Astrocyte of the hippocampus (primary cell): Measurements from ENCODE around the gene DDC.

Source experiments
- DNase-seq: peaks from one replicate; pipeline ENCODE4 v3.0.0; 2011; ENCODE audit warnings: low read depth, low spot score

Gene DDC, protein sequence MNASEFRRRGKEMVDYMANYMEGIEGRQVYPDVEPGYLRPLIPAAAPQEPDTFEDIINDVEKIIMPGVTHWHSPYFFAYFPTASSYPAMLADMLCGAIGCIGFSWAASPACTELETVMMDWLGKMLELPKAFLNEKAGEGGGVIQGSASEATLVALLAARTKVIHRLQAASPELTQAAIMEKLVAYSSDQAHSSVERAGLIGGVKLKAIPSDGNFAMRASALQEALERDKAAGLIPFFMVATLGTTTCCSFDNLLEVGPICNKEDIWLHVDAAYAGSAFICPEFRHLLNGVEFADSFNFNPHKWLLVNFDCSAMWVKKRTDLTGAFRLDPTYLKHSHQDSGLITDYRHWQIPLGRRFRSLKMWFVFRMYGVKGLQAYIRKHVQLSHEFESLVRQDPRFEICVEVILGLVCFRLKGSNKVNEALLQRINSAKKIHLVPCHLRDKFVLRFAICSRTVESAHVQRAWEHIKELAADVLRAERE

DNA sequence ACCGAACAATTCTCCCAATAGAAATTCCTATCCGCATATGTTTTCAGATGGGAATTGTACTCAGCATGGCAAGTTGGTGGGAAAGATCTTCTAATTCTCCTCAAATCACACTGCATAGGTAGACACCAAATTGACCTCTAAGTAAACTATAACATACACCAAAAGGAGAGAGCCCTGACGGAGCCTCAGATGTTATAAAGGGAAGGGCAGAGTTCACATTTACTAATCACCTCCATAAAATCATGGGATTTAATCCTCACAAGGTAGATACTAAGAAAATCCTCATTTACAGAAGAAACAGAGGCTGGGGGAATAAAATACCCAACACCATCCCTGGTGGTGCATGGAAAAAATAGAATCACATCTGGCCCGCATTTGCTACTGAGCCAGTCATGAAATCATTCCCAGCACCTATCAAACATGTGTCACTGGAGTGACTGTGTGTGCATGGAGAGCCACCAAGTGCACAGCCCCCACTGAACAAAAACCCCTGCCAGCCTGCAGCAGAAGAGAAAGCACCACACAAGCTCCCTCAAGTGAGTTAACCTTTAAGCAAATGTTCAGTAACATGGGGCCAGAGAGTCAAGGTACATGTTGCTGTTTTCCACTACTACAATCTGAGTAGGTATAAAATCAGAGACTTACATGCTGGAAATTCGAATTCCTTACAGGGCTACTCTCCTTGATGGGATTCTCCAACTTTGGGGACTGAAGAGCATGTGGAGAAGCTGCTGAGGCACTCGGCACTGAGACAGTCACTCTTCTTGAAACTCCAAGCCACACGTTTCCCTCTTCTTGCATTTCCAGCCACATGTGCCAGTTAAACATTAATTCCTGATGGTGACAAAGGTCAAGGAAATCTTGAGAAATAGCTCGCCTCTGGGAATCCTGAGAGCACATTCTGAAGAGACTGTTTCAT is at the start of gene DDC:
DDC (minus strand) TSS at position 766 of the 919 bp plus-strand sequence. CDS start 21,320 bp downstream, outside the sequence.
- no peak for DNase-seq

- no peak for DNase-seq
These were observed 48.3 kb upstream of the DDC start for GRCh38 chr7:50613473-50613872.

GRCh38 chr7:50612704-50613103 is 47.5 kb upstream of the DDC start:
- no peak for DNase-seq

GRCh38 chr7:50610521-50611277 is 45.5 kb upstream of the DDC start:
- DNase-seq = peak; percentile 63

DNA sequence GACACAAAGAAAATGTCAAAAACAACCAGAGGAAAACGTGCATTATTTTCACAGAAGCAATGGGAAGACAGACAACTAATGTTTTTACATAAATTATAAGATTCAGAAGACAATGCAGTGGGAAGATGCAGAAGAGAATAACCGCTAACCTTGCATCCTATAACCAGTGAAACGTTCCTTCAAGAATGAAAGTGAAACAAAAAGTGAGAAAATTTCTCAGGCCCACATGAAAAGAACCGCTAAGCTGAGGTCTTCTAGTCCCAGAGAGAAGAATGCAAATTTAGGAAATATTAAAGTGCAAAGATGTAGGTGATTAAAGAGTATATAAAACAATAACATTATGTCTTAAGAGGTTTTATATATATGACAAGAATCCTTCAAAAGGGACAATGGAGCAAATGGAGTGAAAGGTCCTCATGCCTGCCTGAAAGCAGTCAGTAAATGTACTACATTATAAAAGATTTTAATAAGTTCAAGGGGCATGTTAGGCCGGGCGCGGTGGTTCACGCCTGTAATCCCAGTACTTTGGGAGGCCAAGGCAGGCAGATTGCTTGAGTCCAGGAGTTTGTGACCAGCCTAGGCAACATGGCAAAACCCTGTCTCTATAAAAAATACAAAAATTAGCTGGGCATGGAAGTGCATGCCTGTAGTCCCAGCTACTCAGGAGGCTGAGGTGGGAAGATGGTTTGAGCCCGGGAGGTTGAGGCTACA is 43.1 kb upstream of the DDC start:
- DNase-seq = no peak

- no peak for DNase-seq
These were observed 42.4 kb upstream of the DDC start for GRCh38 chr7:50607524-50608125.

- DNase-seq = no peak
These were observed 39.9 kb upstream of the DDC start for GRCh38 chr7:50605059-50605458.

- no peak for DNase-seq
These were observed 38.1 kb upstream of the DDC start for GRCh38 chr7:50603287-50603686.

- DNase-seq = no peak
These were observed 34.2 kb upstream of the DDC start for GRCh38 chr7:50599385-50599784.

GRCh38 chr7:50598460-50599343 is 33.5 kb upstream of the DDC start:
- DNase-seq = no peak

- DNase-seq = no peak
These were observed 31.3 kb upstream of the DDC start for GRCh38 chr7:50596484-50596883.

- DNase-seq = peak; percentile 54
These were observed 30.4 kb upstream of the DDC start for GRCh38 chr7:50595491-50596102.

DNA sequence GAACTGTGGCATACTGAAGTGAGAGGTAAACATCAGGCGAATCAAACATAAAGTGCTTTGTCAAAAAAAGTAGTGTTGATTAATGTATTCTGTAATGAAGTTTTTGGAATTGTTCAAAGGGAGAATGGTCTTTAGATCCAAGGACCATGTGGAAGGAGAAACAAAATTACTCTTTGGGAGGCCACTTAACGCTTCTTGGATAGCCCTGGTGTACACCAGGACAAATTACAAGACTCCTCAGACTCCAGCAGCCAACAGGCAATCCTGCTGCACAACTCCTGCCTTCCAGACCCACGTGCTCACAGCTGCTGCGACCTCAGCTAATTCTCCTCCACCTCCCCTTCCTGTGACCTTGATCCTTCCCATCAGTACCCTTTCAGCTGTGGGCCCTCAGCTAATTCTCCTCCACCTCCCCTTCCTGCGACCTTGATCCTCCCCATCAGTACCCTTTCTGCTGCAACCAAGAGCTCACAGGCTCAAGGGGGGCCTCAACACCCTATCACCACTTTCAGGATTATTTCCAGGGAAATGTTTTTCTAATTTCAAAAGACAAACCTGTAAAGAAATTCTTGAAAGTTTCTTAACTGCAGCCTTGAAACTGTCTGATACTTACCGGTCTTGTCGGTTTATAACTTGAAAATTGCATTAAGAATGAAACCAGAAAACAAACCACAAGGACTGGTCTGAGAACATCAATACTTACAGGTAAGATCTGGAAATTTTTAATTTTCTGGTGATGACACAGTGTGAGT is 29.7 kb upstream of the DDC start:
- DNase-seq = no peak

DNA sequence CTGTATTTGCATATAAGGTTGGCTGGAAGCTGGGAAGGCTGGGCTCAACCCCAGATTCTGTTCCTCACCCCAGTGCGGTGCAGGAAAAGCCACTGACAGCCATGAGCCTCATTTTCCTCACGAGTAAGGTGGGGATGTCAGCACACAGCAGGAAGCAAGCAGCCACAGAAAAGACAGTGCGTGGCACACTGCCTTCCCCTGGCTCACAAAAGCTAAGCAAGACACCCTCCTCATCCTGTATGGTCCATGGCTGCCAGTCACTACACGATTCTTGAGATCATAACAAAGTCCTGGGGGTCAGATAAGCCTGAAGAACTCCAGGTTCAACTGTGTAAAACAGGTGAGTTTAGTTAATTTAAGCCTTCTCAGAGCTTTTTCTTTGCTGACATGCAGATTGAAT is 28.9 kb upstream of the DDC start:
- no peak for DNase-seq

- DNase-seq = no peak
These were observed 27.7 kb upstream of the DDC start for GRCh38 chr7:50592940-50593339.

DNA sequence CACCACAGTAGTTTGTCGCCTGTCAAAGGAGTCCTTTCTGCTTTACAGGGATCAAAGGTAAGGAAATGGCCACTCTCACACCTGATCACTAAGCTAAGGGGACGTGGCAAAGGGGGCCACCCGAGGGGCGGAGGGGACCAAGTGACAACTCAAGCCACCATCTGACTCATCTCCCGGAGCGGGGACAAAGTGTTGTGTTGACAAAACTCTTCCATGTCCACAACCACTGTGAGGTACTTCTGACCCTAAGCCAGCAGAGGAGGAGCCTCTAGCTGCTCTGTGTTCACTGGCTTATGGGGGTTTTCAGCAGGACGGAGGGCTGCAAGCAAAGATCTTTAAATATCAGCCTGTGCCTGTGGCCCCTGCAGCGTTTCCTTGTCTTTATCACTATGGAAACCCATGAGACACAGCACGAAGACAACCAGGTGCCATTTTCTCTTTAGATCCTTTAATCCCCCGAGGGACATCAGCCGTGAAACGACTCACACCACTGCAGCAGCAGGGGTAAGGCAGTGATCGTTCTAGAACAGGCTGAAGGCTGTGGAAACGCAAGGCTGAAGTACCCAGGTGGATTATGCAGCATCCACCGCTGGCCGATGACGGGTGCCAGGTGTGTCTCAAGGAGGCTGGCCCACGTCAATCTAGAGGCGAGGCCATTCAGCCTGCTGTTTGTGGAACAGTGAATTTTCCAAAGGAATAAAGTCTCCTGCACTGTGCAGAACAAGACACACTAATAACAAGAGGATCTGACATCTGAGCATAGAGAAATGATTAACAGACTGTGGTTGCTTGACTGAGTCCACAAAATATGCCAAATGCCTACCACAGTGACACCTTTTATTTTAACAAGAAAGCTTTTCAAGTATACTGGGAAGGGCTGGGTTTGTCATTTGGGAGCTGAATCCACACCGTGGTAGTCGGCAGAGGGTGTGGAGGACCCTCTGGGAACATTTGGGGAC is 26.6 kb upstream of the DDC start:
- no peak for DNase-seq

DNA sequence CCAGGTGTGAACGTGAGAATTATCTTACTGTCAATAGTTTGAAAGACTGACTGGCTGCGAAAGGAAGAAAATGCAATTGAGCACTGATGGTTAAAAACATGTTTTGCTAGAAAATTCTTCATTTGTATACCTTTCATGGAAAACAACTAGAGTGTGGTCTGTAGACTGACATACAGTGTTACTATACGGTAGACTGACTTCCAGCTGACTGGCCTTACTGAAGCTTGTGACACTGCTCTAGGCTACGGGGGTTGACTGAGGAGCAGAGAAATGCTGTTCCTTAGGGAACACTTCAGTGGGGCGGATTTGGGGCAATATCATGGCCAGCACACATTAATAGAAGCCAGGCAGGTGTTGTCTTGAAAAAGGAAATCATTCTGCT is 25.9 kb upstream of the DDC start:
- DNase-seq = no peak
